ENCODE results near the gene CNTNAP2. TPM values are rescaled to one million over a fixed set of nuclear protein-coding genes. Genes with fewer than 3 reads are reported as not detected.

Gene CNTNAP2
- total and polyA plus RNA-seq, 2 of the 13 experiments (the other 11 are each of a cell fraction or from before 2014, with no cell fraction given): 0.40 to 0.42 TPM

- no peak for DNase-seq (ENCODE audit: low spot score)
- FAIRE-seq: no peak
- ChIA-PET CTCF (ENCODE audit: low intra/inter-chr PET ratio, low total read pairs) (no interaction called here), POLR2A (no interaction called here)
- TF ChIP-seq ATF6 (CRISPR knock-in tag; conservative IDR thresholded peaks at IDR 0.05) (no peak), KDM5A (IDR thresholded peaks at IDR 0.05; ENCODE audit: borderline replicate concordance, low read length) (no peak), SKI (IDR thresholded peaks at IDR 0.05; ENCODE audit: partially characterized antibody) (no peak), KAT2B (IDR thresholded peaks at IDR 0.05; ENCODE audit: borderline replicate concordance, low read depth, low read length) (no peak), GMEB1 (CRISPR knock-in tag; IDR thresholded peaks at IDR 0.05; ENCODE audit: borderline replicate concordance) (no peak)
- no TSS peak for BruUV-seq (replicated peaks)
- WGBS (ENCODE audit: low lambda C conversion rate): 3% methylated on average over 4 of the region's 4 CpGs
- Histone ChIP-seq H3K4me1 (ENCODE audit: insufficient read depth, low read length) (no peaks in the 10 kb centered on the region), H4K20me1 (ENCODE audit: insufficient read depth, low read length) (no peaks in the 10 kb centered on the region), H3K27ac (ENCODE audit: extremely low read length, insufficient read depth, low read length) (no peak overlapping the region), H3K27me3 (ENCODE audit: control insufficient read depth in 1 of 2, insufficient read depth in 2 of 2, low read length in 2 of 2) (no peaks in the 10 kb centered on the region), H3K9ac (ENCODE audit: insufficient read depth, low read depth, low read length) (no peak overlapping the region), H2AFZ (ENCODE audit: low read length) (no peak overlapping the region), H3K4me2 (ENCODE audit: low read depth, low read length) (no peak overlapping the region), H3K9me3 (ENCODE audit: low read length) (no peaks in the 10 kb centered on the region), H3K36me3 (replicated peaks in 1 of 2; ENCODE audit: control insufficient read depth in 1 of 2, insufficient read depth in 2 of 2, low read length in 2 of 2) (no peaks in the 10 kb centered on the region), H3K4me3 (replicated peaks in 1 of 3; ENCODE audit: insufficient read depth in 1 of 3, low read depth in 2 of 3, low read length in 3 of 3) (no peak overlapping the region), H3K79me2 (ENCODE audit: insufficient read depth, low read length) (no peaks in the 10 kb centered on the region)
- ATAC-seq: no peak
- in situ Hi-C loops (cut with HindIII; ENCODE audit: extremely low pct_ligation_motif_present, low pct_unique_long_range_greater_than_20kb) (no loop called here), intact Hi-C loops (cut with micrococcal nuclease; ENCODE audit: unreplicated experiment) (no loop called here)
These were observed 1701.7 kb downstream of the CNTNAP2 start for GRCh38 chr7:147818317-147818716.
